ENCODE results near the gene TMEM255A.
"Not testable (repeated sequence)": the region's sequence is repeated elsewhere in the genome, so short reads cannot be mapped to it uniquely, and the experiment has no call there.

The TMEM255A gene

GRCh38 chrX:120310861-120311726 is at the start of gene TMEM255A:
Gene TMEM255A (minus strand): TSS chrX:120311461. CDS start chrX:120311309, 152 bp downstream.
- DNase-seq: peak; percentile 76

DNA sequence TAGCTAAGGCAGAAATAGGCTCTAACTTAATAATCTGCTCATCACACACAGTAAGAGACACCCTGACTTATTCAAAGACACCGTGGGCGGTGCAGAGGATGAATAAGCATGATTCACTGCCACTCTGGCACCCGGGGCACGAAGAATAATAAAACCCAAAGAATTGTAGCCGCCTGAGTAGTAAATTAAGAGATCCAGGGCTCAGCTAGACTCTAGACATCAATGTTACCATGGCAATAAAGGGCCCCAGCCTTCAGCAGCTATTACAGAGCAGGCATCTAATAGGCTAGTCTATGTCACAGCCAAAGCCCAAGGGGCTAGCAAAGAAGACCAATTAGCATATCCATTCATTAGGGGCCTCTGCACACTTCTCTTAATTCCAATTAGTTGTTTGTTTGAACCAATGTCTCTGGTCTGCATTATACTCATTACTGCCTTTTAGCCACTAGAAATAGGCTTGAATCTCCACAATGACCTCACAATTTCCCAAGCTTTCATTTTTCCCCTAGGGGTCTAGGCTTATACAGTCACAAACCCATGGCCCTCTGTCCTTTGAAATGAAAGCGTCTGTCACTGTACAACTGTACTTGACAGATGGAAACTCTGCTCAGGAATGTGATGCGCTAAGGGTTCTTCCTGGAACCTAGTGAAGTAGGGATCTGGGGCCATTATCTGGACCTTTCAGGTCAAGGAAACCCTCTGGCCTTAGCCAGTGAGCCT is 47.6 kb upstream of the TMEM255A start:
- DNase-seq: peak; percentile 94

DNA sequence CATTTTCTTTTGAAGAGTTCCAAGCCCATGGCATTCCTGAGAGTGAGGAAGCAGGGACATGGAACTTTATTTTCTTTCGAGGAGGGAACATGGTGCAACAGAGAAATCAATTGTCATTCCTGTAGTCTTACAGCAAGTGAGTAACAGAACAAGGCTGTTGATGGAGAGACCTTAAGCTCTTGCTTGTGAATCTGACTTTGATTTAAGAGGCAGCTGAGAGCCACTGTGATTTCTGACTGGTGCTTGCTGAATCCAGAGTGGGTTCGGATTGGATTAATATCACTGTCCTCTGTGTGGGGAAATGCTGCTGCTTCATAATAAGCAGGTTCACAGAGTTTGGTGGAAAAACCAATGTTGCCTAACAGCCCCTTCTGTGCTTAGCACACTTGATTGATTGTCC is 45.9 kb upstream of the TMEM255A start:
- DNase-seq: no peak

DNA sequence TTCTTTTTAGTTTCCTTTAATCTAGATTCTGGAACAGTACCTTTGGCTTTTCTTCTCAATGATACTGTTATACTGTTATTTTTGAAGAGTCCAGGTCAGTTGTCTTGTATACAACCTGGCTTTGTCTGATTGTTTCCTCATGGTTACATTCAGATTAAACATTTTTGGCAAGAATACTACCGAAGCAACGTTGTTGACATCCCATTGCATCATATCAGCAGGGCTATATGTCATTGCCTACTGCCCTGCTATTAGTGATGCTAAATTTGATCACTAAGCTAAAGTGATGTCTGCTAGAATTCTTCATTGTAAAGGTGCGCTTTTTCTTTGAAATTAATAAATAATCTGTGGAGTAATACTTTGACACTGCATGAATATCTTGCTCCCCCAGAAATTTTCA is 44.8 kb upstream of the TMEM255A start:
- no peak for DNase-seq

- DNase-seq: no peak
Measured at GRCh38 chrX:120350450-120351138, 39.3 kb upstream of the TMEM255A start.

- DNase-seq: not testable (repeated sequence)
Measured at GRCh38 chrX:120344566-120344965, 33.3 kb upstream of the TMEM255A start.

GRCh38 chrX:120336899-120337298 is 25.6 kb upstream of the TMEM255A start:
- DNase-seq: no peak

DNA sequence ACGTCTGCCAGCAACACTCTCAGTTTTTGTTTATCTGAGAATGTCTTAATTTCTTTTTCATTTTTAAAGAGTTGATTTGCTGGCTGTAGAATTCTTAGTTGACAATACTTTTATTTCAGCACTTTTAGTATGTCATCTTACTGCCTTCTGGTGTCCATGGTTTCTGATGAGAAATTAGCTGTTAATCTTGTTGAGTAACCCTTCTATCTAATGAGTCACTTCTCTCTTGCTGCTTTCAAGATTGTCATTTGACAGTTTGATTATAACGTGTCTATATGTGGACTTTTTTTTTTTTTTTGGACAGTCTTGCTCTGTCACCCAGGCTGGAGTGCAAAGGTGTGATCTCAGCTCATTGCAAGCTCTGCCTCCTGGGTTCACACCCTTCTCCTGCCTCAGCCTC is 24.0 kb upstream of the TMEM255A start:
- no peak for DNase-seq

DNA sequence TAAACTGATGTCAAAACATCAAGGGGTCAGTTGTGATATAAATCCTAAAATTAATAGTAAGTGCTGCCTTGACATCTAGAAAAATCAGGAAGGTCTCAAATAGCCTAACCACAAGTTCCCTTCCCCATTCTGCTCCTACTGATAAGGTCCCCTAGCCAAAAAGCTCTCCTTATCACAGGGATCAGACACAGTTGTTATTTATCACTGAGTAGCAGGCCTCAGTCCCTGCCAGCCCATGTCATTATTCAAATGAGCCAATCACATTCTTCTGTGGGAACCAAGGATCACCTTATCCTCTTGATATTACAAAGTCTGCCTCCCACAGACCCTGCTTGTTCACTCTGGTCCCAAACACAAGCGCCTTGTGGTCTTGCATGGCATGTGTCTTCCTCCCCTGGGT is 23.3 kb upstream of the TMEM255A start:
- no peak for DNase-seq

DNA sequence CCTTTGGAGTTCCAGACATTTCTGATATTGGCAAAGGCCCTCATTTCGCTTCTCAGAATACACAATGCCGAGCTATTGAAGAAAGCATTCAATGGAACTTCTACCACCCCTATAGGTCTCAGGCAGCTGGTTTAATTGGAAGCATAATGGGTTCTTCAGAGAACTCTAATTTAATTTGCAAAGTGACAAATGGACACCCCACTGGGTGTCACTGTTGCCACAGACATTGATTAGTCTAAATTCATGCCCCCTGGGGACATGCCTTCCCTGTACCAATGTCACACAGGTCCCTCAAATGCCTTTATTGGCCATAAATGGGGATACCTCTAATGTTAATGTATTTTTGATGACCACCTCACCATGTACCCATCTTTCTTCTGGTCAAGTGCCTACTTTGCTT is 22.9 kb upstream of the TMEM255A start:
- peak; percentile 41 for DNase-seq

DNA sequence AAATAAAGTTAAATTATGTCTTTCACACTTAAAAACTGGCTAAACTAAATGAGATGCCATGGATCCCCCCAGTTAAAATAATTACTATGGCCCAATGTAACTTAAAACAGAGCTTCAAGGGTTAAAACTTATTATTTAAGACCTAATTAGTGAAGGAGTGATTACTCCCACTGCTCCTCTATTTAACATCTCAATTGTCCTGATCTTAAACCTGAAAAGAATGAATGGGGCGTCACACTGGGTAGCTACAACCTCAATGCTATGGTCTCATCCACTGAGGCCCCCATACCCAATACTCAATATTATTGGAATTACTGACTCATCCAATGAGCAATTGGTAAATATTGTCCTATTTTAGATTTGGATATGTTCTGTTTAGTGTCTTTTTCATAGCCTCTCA is 21.1 kb upstream of the TMEM255A start:
- DNase-seq: no peak

DNA sequence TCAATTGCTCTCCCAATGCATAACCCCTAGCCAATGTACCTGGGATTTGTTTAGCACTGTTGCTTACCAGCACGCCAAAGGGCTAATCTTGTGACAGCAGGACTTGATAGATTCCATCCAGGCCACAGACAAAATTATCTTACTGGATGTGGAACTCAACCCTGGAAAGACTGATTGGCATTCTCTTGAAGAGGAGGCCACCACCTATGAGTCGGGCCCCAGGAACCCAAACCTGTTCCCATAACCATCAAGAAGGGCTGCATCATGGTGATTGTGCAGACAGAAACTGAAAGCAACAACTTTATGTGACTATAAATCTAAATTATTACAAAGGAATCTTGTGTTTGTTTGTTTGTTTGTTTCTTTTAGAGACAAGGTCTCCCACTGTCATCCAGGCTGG is 19.9 kb upstream of the TMEM255A start:
- no peak for DNase-seq

DNA sequence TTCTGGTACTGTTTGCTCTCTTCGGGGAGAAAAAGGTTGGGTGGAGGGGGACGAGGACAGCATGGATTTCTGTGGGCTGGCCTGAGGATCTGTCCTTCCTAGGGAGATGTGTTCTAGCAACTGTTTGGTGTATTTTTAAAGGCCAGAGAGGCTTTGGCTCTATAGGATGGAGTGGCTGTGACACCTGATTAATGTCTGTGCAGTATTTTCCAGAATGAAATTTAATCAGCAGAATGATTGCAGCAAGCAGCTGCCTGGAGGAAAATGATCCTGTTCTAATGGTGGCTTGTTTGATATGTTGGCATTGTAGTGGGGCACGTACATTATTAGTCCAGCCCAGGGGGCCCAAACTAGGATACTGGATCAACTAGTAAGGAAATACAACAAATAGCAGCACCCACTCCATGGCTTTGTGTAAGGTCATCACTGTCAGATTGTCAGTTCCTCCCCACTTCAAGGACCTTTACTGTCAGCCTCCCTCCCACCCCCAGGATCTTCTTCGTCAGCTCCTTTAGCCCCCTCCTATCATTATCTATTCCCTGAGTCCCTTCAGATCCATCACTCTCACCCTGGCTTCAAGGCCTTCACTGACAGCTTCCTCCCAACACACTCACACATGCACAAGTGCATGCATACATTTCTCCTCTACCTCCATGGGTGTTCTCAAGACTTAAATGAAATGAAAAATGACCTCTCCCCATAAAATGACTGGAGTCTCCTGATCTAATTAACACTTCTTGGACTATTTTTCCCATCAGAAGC is 10.4 kb upstream of the TMEM255A start:
- DNase-seq: no peak

DNA sequence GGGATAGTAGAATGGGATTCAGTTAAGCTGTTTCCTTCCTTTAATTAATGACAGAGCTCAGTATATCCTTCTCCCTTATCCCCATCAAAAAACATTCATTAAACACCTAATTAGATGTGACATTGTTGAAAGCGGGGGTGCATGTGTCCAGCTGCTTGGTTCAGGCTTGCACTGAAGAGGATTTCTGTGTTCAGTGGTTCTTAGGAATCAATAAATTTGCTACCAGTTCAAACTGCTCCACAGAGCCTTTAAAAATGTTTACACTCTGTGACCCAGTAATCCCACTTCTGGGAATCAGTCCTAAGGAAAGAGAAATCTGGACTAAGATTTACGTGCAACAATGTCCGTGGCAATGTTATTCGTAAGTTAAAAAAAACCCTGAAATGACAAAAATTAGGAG is 7.2 kb upstream of the TMEM255A start:
- DNase-seq: no peak

- no peak for DNase-seq
Measured at GRCh38 chrX:120316587-120317283, 5.5 kb upstream of the TMEM255A start.

GRCh38 chrX:120315776-120316175 is 4.5 kb upstream of the TMEM255A start:
- no peak for DNase-seq

- peak; percentile 44 for DNase-seq
Measured at GRCh38 chrX:120311727-120312063, 434 bp upstream of the TMEM255A start.

DNA sequence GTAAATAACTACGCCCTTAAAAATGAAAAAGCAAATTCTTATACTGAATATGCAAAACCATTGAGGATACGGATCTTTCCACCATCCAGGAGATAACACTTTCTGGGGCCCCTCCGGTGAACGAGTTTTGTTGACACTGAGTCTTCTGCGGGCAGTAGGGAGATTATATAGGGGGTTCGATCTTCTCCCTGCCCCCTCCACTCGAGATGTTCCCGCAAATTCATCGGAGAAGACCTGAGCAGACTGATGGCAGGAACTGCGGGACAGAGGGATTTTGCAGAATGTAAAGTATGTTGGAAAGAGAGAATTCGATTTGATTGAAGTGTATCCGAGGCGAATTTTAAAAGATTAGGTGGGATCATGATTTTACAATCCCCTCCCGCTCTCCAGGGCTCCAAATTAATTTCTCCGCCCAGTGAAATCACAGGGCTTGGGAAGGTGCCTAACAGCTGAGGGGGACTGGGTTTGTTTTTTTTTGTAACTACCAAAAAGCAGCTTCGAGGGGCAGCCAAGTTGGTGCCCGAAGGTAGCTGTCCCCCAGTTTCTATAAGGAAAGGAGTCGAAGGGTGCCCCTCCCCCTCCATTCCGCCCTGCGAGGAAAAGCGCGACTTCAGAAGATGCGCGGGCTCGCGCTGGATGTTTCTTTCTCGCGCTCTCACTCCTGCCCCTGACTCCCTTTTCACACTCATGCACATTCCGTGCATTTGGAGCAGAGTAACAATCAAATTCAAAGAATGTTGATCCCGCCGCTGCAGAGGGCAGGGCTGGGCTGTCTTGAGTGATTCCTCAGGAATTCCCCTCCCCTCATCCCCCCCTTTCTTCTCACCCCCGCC is 1.2 kb downstream of the TMEM255A start:
- peak; percentile 38 for DNase-seq

DNA sequence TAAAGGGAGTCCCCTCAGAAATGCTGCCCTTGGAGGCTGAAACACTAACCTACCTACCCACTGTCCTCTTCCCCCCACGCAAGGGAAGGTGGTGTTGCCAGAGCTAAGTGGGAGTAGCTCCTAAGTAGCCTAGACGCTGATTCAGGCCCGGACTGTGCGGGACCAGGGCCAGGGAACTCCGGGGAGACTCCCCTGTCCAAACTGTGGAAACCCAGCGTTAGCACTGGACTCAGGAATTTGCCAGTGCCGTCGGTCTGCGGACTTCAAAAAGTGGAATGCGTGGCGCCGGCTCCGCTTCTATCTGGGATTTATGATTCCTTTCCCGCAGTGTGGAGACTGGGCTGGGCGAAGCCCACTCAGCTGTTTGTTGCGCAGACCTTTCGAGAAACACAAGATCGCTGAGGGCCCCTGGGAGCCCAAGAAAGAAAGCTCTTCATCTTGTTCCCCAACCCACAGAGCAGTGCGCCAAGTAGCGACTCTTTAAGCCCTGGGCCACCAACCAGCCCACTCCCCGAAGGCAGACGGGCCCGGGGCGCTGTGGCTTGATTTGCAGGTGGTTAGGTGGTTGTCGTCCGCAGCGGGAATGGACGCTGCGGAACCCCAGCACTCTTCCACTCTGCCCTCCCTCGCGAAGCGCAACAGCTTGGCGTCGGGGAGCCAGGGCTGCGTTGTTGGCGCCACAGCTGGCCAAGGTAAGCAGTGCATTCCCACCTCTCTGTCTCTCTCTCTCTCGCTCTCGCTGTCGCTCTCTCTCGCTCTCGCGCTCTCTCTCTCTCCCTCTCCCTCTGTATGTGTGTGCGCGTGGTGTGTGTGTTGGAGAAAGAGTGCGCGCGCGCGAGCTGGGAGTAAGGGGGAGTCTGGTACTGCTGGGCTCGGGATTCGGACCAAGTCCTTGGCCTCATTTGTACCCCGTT is 2.0 kb downstream of the TMEM255A start:
- DNase-seq: peak; percentile 91

DNA sequence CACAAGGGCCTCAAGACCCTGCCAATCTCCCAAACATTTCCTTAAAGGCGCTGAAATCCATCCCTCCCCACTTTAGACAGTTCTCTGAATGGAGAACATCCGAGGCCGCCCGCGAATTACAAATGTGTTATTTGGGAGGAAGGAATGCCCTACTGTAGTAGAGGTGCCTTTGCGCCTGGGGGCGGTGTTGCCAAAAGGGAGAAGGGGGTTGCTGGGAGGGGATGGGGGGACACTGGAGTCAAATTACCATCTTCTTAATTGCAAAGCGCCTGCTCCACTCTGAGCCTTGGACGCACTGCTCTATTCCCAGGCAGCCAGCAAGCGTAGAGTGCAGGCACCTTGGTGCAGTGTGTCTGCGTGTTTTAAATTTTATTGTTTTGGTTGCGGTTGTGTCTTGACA is 2.7 kb downstream of the TMEM255A start:
- DNase-seq: peak; percentile 86

Data from NCI-H1436 (cell line).